ENCODE results near the gene MROH2A.
"Not testable (repeated sequence)": the region's sequence is repeated elsewhere in the genome, so short reads cannot be mapped to it uniquely, and the experiment has no call there.

MROH2A gene

GRCh38 chr2:233751212-233752009 lies 26.7 kb upstream of the MROH2A start:
- not testable (repeated sequence) for H2AFZ ChIP-seq (ENCODE audit: low read depth, low read length); H3K4me3 ChIP-seq (ENCODE audit: low read length); H3K27me3 ChIP-seq (ENCODE audit: insufficient read depth, low read length); H3K4me1 ChIP-seq (ENCODE audit: insufficient read depth, low read length); H3K36me3 ChIP-seq (ENCODE audit: insufficient read depth, low read length)
- H3K9me3 ChIP-seq (ENCODE audit: low read length) = peaks cover 11% of the 10 kb centered on the region

GRCh38 chr2:233754872-233755611 lies 23.1 kb upstream of the MROH2A start:
- Histone ChIP-seq H3K9me3 (ENCODE audit: low read length) (peaks cover 11% of the 10 kb centered on the region), H2AFZ (ENCODE audit: low read depth, low read length) (no peak overlapping the region), H3K36me3 (ENCODE audit: insufficient read depth, low read length) (no peaks in the 10 kb centered on the region), H3K4me3 (ENCODE audit: low read length) (no peak overlapping the region), H3K4me1 (ENCODE audit: insufficient read depth, low read length) (peaks cover 8% of the 10 kb centered on the region), H3K27me3 (ENCODE audit: insufficient read depth, low read length) (no peaks in the 10 kb centered on the region)

GRCh38 chr2:233756429-233757081 lies 21.6 kb upstream of the MROH2A start:
- H2AFZ ChIP-seq (ENCODE audit: low read depth, low read length) = no peak overlapping the region
- H3K36me3 ChIP-seq (ENCODE audit: insufficient read depth, low read length) = no peaks in the 10 kb centered on the region

GRCh38 chr2:233758141-233758540 lies 20.0 kb upstream of the MROH2A start:
- Histone ChIP-seq H3K9me3 (ENCODE audit: low read length) (peaks cover 7% of the 10 kb centered on the region), H3K36me3 (ENCODE audit: insufficient read depth, low read length) (no peaks in the 10 kb centered on the region), H2AFZ (ENCODE audit: low read depth, low read length) (no peak overlapping the region), H3K4me1 (ENCODE audit: insufficient read depth, low read length) (peaks cover 1% of the 10 kb centered on the region), H3K4me3 (ENCODE audit: low read length) (no peak overlapping the region), H3K27me3 (ENCODE audit: insufficient read depth, low read length) (no peaks in the 10 kb centered on the region)

More at GRCh38 chr2:233756429-233757081, 21.6 kb upstream of the MROH2A start:
- Histone ChIP-seq H3K4me3 (ENCODE audit: low read length) (no peak overlapping the region), H3K4me1 (ENCODE audit: insufficient read depth, low read length) (peaks cover 8% of the 10 kb centered on the region), H3K27me3 (ENCODE audit: insufficient read depth, low read length) (no peaks in the 10 kb centered on the region), H3K9me3 (ENCODE audit: low read length) (peaks cover 7% of the 10 kb centered on the region)

DNA sequence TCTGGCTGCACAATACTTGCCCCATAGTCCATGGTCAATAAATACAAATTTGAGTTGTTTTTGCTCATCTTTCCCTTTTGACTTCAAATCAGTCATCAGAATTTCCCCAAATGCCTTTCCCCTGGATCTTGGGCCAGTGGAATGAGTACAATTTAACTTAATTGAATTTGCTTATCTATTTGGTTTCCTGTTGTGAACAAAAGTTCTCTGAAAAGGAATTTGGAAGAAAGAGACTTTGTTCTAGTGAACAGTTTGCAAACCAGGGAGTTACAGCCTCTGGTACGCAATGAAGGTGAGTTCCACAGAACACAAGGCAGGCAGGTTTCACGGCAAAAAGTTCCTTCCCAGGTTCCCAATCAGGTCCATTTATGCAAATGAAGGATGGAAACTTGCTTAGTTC lies 19.3 kb upstream of the MROH2A start:
- H3K9me3 ChIP-seq (ENCODE audit: low read length) = peaks cover 7% of the 10 kb centered on the region
- H3K4me1 ChIP-seq (ENCODE audit: insufficient read depth, low read length) = no peaks in the 10 kb centered on the region
- no peaks in the 10 kb centered on the region for H3K27me3 ChIP-seq (ENCODE audit: insufficient read depth, low read length)
- no peak overlapping the region for H2AFZ ChIP-seq (ENCODE audit: low read depth, low read length)
- H3K4me3 ChIP-seq (ENCODE audit: low read length) = no peak overlapping the region
- no peaks in the 10 kb centered on the region for H3K36me3 ChIP-seq (ENCODE audit: insufficient read depth, low read length)

DNA sequence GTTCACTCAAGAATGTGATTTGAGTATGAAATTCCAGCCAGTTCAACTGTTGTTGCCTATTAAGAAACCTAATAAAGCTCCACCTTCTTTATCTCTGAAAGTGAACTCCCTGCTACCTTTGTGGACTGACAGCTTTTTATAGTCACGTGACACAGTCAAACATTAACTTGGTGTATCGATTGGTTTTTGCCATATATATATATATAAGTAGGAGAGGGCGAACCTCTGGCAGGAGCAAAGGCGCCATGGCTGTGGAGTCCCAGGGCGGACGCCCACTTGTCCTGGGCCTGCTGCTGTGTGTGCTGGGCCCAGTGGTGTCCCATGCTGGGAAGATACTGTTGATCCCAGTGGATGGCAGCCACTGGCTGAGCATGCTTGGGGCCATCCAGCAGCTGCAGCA lies 18.1 kb upstream of the MROH2A start, which contains the start of gene UGT1A1:
Gene UGT1A1 (plus strand): TSS at position 228 of the 400 bp plus-strand sequence. CDS start 18 bp downstream, at position 246.
- no peaks in the 10 kb centered on the region for H3K36me3 ChIP-seq (ENCODE audit: insufficient read depth, low read length)
- H2AFZ ChIP-seq (ENCODE audit: low read depth, low read length) = no peak within 1 kb of the TSS
- H3K27me3 ChIP-seq (ENCODE audit: insufficient read depth, low read length) = no peaks in the 10 kb centered on the region

DNA sequence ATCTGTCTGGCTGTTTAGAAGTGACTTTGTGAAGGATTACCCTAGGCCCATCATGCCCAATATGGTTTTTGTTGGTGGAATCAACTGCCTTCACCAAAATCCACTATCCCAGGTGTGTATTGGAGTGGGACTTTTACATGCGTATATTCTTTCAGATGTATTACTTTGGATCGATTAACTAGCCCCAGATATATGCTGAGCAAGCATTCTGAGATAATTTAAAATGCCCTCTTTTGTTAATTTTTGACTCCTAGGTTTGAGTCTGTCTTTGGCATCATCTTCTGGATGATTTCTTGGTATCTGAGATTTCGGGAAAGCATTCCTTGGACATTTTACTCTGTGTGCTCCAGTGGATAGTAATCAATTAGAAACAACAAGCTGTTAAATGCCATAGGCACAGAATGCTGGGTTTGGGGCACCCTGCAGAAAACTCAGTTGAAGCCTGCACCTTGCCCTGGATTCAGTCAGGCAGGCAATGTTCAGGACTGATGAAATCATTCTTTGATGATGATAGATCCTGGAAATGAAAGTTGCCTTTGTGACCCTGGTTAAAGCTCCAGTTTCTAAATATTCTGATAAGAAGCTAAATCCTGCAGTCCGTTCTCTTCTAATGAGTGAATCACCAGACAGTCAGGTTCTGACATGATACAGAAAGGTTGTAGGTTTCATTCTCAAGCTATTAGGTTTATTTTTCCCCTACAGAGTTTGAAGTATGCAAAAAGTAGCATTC lies 16.9 kb upstream of the MROH2A start:
- Histone ChIP-seq H2AFZ (ENCODE audit: low read depth, low read length) (no peak overlapping the region), H3K36me3 (ENCODE audit: insufficient read depth, low read length) (no peaks in the 10 kb centered on the region), H3K27me3 (ENCODE audit: insufficient read depth, low read length) (no peaks in the 10 kb centered on the region), H3K4me1 (ENCODE audit: insufficient read depth, low read length) (no peaks in the 10 kb centered on the region), H3K9me3 (ENCODE audit: low read length) (peaks cover 2% of the 10 kb centered on the region), H3K4me3 (ENCODE audit: low read length) (no peak overlapping the region)

More for the DNA sequence above, 18.1 kb upstream of the MROH2A start, which contains the start of gene UGT1A1:
- H3K4me1 ChIP-seq (ENCODE audit: insufficient read depth, low read length) = no peaks in the 10 kb centered on the region
- peaks cover 4% of the 10 kb centered on the region for H3K9me3 ChIP-seq (ENCODE audit: low read length)
- H3K4me3 ChIP-seq (ENCODE audit: low read length) = no peak within 1 kb of the TSS

DNA sequence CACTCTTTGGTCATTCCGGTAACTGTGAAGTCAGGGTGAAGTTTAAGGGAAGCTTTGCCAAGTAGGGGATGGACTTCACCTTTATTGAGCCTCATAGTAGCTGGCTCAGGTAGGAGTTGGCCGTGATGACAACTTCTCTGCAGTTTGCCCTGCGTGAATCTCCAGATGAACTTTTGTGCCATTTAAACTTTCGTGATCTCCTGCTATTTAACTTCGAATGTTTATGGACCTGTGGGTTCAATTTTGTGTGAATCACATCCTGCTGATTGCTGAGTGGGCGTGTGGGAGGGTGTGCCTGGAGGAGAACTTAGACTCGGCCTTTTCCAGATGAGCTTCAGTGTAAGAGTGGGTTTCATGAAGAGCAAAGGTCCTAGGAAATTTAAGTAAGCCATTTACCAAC lies 13.9 kb upstream of the MROH2A start:
- H3K4me1 ChIP-seq (ENCODE audit: insufficient read depth, low read length) = peaks cover 15% of the 10 kb centered on the region

GRCh38 chr2:233764761-233765160 lies 13.4 kb upstream of the MROH2A start:
- H3K27me3 ChIP-seq (ENCODE audit: insufficient read depth, low read length) = no peaks in the 10 kb centered on the region
- peaks cover 7% of the 10 kb centered on the region for H3K9me3 ChIP-seq (ENCODE audit: low read length)
- no peak overlapping the region for H2AFZ ChIP-seq (ENCODE audit: low read depth, low read length)
- H3K4me1 ChIP-seq (ENCODE audit: insufficient read depth, low read length) = peaks cover 15% of the 10 kb centered on the region
- no peaks in the 10 kb centered on the region for H3K36me3 ChIP-seq (ENCODE audit: insufficient read depth, low read length)
- H3K4me3 ChIP-seq (ENCODE audit: low read length) = no peak overlapping the region

More for the DNA sequence above, 13.9 kb upstream of the MROH2A start:
- Histone ChIP-seq H2AFZ (ENCODE audit: low read depth, low read length) (no peak overlapping the region), H3K36me3 (ENCODE audit: insufficient read depth, low read length) (no peaks in the 10 kb centered on the region), H3K9me3 (ENCODE audit: low read length) (peaks cover 4% of the 10 kb centered on the region), H3K27me3 (ENCODE audit: insufficient read depth, low read length) (no peaks in the 10 kb centered on the region), H3K4me3 (ENCODE audit: low read length) (no peak overlapping the region)

DNA sequence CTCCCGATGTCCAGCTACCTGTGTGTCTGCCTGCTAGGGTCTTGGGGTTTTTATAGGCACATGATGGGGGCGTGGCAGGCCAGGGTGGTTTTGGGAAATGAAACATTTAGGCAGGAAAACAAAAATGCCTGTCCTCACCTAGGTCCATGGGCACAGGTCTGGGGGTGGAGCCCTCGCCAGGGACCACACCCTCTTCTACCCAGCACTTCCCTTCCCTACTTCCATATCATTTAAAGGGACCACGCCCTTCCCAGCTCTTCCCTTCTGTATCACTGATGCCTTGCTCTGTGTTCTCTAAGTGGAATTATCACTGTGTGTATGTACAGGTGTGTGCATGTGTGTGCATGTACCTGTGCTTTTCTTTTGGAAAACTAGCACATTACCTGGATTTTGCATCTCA lies 11.7 kb upstream of the MROH2A start:
- no peak overlapping the region for H3K4me3 ChIP-seq (ENCODE audit: low read length)
- H3K9me3 ChIP-seq (ENCODE audit: low read length) = peaks cover 5% of the 10 kb centered on the region
- no peaks in the 10 kb centered on the region for H3K36me3 ChIP-seq (ENCODE audit: insufficient read depth, low read length)
- no peaks in the 10 kb centered on the region for H3K27me3 ChIP-seq (ENCODE audit: insufficient read depth, low read length)
- peaks cover 15% of the 10 kb centered on the region for H3K4me1 ChIP-seq (ENCODE audit: insufficient read depth, low read length)
- H2AFZ ChIP-seq (ENCODE audit: low read depth, low read length) = no peak overlapping the region

DNA sequence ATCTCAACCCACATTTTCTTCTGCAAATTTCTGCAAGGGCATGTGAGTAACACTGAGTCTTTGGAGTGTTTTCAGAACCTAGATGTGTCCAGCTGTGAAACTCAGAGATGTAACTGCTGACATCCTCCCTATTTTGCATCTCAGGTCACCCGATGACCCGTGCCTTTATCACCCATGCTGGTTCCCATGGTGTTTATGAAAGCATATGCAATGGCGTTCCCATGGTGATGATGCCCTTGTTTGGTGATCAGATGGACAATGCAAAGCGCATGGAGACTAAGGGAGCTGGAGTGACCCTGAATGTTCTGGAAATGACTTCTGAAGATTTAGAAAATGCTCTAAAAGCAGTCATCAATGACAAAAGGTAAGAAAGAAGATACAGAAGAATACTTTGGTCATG lies 10.1 kb upstream of the MROH2A start:
- H3K36me3 ChIP-seq (ENCODE audit: insufficient read depth, low read length) = no peaks in the 10 kb centered on the region
- peak overlapping the region; percentile 27 for H2AFZ ChIP-seq (ENCODE audit: low read depth, low read length)
- peak overlapping the region; percentile 16 for H3K4me3 ChIP-seq (ENCODE audit: low read length)

DNA sequence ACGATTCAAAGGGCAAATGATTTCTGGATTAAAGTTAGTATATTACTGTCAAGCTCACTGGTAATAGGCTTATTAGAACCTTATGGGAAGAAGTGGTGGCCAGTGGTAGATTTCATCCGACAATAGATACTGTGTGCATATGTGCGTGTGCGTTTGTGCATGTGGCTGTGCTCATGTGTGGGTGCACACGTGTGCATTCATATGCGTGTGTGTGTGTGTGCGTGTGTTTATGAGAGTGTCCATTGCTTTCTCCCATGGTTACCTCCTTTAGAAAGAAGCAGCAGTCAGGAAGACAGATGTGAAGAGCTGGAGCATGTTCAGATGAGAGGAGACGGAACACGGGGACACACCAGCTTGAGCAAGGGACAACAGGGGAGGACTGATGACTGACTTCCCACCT lies 8.9 kb upstream of the MROH2A start:
- Histone ChIP-seq H3K27me3 (ENCODE audit: insufficient read depth, low read length) (no peaks in the 10 kb centered on the region), H2AFZ (ENCODE audit: low read depth, low read length) (no peak overlapping the region), H3K9me3 (ENCODE audit: low read length) (peaks cover 5% of the 10 kb centered on the region), H3K4me1 (ENCODE audit: insufficient read depth, low read length) (peaks cover 15% of the 10 kb centered on the region), H3K4me3 (ENCODE audit: low read length) (no peak overlapping the region), H3K36me3 (ENCODE audit: insufficient read depth, low read length) (no peaks in the 10 kb centered on the region)

More for the DNA sequence above, 10.1 kb upstream of the MROH2A start:
- Histone ChIP-seq H3K27me3 (ENCODE audit: insufficient read depth, low read length) (no peaks in the 10 kb centered on the region), H3K4me1 (ENCODE audit: insufficient read depth, low read length) (peaks cover 15% of the 10 kb centered on the region), H3K9me3 (ENCODE audit: low read length) (peaks cover 5% of the 10 kb centered on the region)
